ENCODE data around the gene TMEM167B. TPM values are rescaled to one million over a fixed set of nuclear protein-coding genes. Genes with fewer than 3 reads are reported as not detected.

Gene TMEM167B
- total and polyA plus RNA-seq, 2 of the 4 experiments (the other 2 are of a cell fraction) = 21.6 to 32.1 TPM

DNA sequence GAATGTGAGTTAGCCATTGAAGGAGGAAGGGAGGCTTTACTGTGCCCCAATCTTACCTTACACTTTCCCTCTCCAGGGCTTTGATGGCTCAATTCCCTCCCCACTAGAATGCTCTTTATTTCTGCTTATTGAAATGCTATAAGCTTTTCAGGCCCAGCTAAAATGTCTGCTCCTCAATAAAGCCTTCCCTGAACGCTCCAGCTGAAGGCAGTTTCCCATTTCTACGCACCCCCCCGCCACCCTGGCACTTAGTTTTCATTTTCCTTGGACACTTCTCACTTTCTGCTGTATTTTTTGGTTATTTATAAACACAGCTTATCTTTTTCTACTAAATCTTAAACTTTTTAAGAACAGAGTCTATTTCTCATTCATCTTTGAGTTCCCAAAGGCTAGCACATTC is 7.1 kb upstream of the TMEM167B start:
- no peak overlapping the region for H4K8ac ChIP-seq (ENCODE audit: low read depth in 2 of 2, low read length in 2 of 2)
- ATAC-seq (ENCODE audit: low read depth) = no peak
- H2BK20ac ChIP-seq (ENCODE audit: low read depth, low read length) = no peak overlapping the region
- no peak overlapping the region for H3K56ac ChIP-seq (ENCODE audit: extremely low read depth, insufficient read depth, low read length)
- H4K91ac ChIP-seq (ENCODE audit: insufficient read depth, low read depth, low read length) = no peak overlapping the region
- H3K79me1 ChIP-seq (ENCODE audit: low read depth in 1 of 2, low read length in 2 of 2) = no peaks in the 10 kb centered on the region
- WGBS, 2 experiments (ENCODE audit: extremely low coverage in 2 of 2, insufficient read length in 1 of 2) = no CpG with 5 or more reads among the region's 3 CpGs
- no peak overlapping the region for H2AK9ac ChIP-seq (replicated peaks; ENCODE audit: low read depth, low read length, poor library complexity)
- TF ChIP-seq NFE2L2 (IDR thresholded peaks at IDR 0.05; ENCODE audit: low read depth, low read length) (no peak), CHD1 (IDR thresholded peaks at IDR 0.05; ENCODE audit: low read depth, low read length) (no peak), RFX5 (IDR thresholded peaks at IDR 0.05; ENCODE audit: low read depth, low read length) (no peak), MXI1 (IDR thresholded peaks at IDR 0.05; ENCODE audit: borderline replicate concordance, low read depth, low read length) (no peak), RCOR1 (IDR thresholded peaks at IDR 0.05; ENCODE audit: insufficient replicate concordance, low read length) (no peak), MAZ (IDR thresholded peaks at IDR 0.05; ENCODE audit: borderline replicate concordance, low read depth, low read length) (no peak), POLR2A (IDR thresholded peaks at IDR 0.05; ENCODE audit: low read depth, low read length) (no peak)
- TF ChIP-seq, protein P1, sequence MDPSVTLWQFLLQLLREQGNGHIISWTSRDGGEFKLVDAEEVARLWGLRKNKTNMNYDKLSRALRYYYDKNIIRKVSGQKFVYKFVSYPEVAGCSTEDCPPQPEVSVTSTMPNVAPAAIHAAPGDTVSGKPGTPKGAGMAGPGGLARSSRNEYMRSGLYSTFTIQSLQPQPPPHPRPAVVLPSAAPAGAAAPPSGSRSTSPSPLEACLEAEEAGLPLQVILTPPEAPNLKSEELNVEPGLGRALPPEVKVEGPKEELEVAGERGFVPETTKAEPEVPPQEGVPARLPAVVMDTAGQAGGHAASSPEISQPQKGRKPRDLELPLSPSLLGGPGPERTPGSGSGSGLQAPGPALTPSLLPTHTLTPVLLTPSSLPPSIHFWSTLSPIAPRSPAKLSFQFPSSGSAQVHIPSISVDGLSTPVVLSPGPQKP (IDR thresholded peaks at IDR 0.05; ENCODE audit: borderline replicate concordance, low read depth, low read length) = no peak
- TF ChIP-seq, protein P2, sequence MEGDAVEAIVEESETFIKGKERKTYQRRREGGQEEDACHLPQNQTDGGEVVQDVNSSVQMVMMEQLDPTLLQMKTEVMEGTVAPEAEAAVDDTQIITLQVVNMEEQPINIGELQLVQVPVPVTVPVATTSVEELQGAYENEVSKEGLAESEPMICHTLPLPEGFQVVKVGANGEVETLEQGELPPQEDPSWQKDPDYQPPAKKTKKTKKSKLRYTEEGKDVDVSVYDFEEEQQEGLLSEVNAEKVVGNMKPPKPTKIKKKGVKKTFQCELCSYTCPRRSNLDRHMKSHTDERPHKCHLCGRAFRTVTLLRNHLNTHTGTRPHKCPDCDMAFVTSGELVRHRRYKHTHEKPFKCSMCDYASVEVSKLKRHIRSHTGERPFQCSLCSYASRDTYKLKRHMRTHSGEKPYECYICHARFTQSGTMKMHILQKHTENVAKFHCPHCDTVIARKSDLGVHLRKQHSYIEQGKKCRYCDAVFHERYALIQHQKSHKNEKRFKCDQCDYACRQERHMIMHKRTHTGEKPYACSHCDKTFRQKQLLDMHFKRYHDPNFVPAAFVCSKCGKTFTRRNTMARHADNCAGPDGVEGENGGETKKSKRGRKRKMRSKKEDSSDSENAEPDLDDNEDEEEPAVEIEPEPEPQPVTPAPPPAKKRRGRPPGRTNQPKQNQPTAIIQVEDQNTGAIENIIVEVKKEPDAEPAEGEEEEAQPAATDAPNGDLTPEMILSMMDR (conservative IDR thresholded peaks at IDR 0.05; ENCODE audit: low read depth, low read length) = no peak
- TF ChIP-seq, protein P3, sequence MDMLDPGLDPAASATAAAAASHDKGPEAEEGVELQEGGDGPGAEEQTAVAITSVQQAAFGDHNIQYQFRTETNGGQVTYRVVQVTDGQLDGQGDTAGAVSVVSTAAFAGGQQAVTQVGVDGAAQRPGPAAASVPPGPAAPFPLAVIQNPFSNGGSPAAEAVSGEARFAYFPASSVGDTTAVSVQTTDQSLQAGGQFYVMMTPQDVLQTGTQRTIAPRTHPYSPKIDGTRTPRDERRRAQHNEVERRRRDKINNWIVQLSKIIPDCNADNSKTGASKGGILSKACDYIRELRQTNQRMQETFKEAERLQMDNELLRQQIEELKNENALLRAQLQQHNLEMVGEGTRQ (IDR thresholded peaks at IDR 0.05; ENCODE audit: low read depth, low read length) = no peak
- H3K27ac ChIP-seq (ENCODE audit: insufficient read depth, low read length) = no peak overlapping the region
- H3K9me3 ChIP-seq (ENCODE audit: control insufficient read depth, insufficient read depth, low read length) = no peaks in the 10 kb centered on the region
- no peaks in the 10 kb centered on the region for H3K9me1 ChIP-seq (ENCODE audit: insufficient read depth, low read length)
- no peak overlapping the region for H2AFZ ChIP-seq (replicated peaks; ENCODE audit: low read length, poor library complexity)
- in situ Hi-C loops (cut with MboI; ENCODE audit: low sequenced_read_pairs) (no loop called here), intact Hi-C loops (cut with micrococcal nuclease) (no loop called here), dilution Hi-C loops (cut with HindIII; ENCODE audit: low sequenced_read_pairs, unreplicated experiment) (no loop called here)
- no peak overlapping the region for H3K14ac ChIP-seq (replicated peaks; ENCODE audit: low read depth, low read length)
- no peak overlapping the region for H4K5ac ChIP-seq (ENCODE audit: low read depth, low read length)
- no peak overlapping the region for H3K9ac ChIP-seq (ENCODE audit: low read depth, low read length)
- CTCF ChIA-PET = no interaction called here
- H3K36me3 ChIP-seq (ENCODE audit: control insufficient read depth, insufficient read depth, low read length) = no peaks in the 10 kb centered on the region
- no peak for DNase-seq
- no peak overlapping the region for H3K4ac ChIP-seq (ENCODE audit: low read depth, low read length)
- no peak overlapping the region for H2BK15ac ChIP-seq (ENCODE audit: low read depth, low read length)
- H3K27me3 ChIP-seq (ENCODE audit: control insufficient read depth, insufficient read depth, low read length) = no peaks in the 10 kb centered on the region
- H2BK120ac ChIP-seq (ENCODE audit: low read depth, low read length) = no peak overlapping the region
- POLR2A ChIA-PET (ENCODE audit: unreplicated experiment) = no interaction called here
- no peaks in the 10 kb centered on the region for H3K4me1 ChIP-seq (ENCODE audit: control insufficient read depth, insufficient read depth, low read length)
- H4K20me1 ChIP-seq (ENCODE audit: insufficient read depth, low read length) = no peaks in the 10 kb centered on the region
- H3K4me3 ChIP-seq (ENCODE audit: insufficient read depth, low read depth, low read length) = no peak overlapping the region
- BruUV-seq (replicated peaks) = no TSS peak
- H3K4me2 ChIP-seq (ENCODE audit: low read depth, low read length) = no peak overlapping the region
- no peak overlapping the region for H3K23ac ChIP-seq (ENCODE audit: low read depth, low read length)
- H2AK5ac ChIP-seq (ENCODE audit: low read depth, low read length) = no peak overlapping the region
- no peak overlapping the region for H2BK5ac ChIP-seq (ENCODE audit: low read depth, low read length, poor library complexity, severe bottlenecking)
- H3K18ac ChIP-seq (ENCODE audit: low read depth, low read length) = no peak overlapping the region
